ENCODE measurements around the gene RC3H1. TPM values are rescaled to one million over a fixed set of nuclear protein-coding genes. Genes with fewer than 3 reads are reported as not detected.
A peak's percentile ranks its signal among the peaks of the same experiment; 100 is the strongest.

Gene RC3H1
- total RNA-seq, 1 donor, result 30.7 TPM

DNA sequence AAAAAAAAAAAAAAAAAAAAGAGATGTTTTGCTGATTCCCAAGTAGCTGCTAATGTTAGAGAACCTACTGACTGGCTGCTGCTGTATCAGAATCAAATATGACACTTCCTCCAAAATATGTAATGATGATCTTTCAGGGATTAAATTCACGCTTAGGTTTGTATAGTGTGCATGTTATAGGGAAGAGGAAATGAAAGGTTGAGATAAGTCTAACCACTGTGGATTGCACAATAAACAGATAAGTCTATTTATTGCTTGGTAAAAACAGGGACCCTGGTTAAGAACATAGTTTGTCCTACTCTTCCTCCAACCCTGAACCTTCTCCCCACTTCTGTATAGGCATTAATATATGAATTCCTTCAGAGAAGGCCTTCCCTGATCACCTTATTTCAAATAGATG lies 13.2 kb downstream of the RC3H1 start:
- H3K4me3 ChIP-seq (ENCODE audit: low read depth, low read length), result no peak overlapping the region
- TF ChIP-seq, protein P1, sequence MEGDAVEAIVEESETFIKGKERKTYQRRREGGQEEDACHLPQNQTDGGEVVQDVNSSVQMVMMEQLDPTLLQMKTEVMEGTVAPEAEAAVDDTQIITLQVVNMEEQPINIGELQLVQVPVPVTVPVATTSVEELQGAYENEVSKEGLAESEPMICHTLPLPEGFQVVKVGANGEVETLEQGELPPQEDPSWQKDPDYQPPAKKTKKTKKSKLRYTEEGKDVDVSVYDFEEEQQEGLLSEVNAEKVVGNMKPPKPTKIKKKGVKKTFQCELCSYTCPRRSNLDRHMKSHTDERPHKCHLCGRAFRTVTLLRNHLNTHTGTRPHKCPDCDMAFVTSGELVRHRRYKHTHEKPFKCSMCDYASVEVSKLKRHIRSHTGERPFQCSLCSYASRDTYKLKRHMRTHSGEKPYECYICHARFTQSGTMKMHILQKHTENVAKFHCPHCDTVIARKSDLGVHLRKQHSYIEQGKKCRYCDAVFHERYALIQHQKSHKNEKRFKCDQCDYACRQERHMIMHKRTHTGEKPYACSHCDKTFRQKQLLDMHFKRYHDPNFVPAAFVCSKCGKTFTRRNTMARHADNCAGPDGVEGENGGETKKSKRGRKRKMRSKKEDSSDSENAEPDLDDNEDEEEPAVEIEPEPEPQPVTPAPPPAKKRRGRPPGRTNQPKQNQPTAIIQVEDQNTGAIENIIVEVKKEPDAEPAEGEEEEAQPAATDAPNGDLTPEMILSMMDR (IDR thresholded peaks at IDR 0.05; ENCODE audit: insufficient read depth, low read depth, low read length), result no peak
- DNase-seq (ENCODE audit: low read depth), result peak; percentile 71

GRCh38 chr1:174008269-174008668 lies 13.9 kb downstream of the RC3H1 start:
- H3K4me3 ChIP-seq (ENCODE audit: low read depth, low read length), result no peak overlapping the region
- TF ChIP-seq, protein P1 (IDR thresholded peaks at IDR 0.05; ENCODE audit: insufficient read depth, low read depth, low read length), result no peak
- DNase-seq (ENCODE audit: low read depth), result no peak

DNA sequence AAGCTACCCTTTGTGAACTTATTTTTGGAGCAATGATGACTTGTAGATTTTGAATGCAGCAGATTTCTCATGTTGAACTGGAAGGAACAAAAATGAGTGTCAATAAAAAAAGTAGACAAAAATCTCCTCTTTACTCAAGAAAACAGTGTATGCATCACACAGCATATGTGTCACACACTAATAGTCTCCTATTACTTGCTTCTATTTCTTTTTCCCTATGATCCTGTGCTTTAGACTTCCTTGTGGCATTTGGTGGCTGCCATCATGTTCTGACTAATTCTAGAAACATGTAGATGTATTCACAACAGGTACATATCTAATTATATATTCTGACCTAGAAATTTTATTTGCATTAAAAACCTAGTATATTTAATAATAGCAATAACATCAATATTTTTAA lies 14.3 kb downstream of the RC3H1 start:
- H3K4me3 ChIP-seq (ENCODE audit: low read depth, low read length), result no peak overlapping the region
- DNase-seq (ENCODE audit: low read depth), result no peak
- TF ChIP-seq, protein P1 (IDR thresholded peaks at IDR 0.05; ENCODE audit: insufficient read depth, low read depth, low read length), result no peak

DNA sequence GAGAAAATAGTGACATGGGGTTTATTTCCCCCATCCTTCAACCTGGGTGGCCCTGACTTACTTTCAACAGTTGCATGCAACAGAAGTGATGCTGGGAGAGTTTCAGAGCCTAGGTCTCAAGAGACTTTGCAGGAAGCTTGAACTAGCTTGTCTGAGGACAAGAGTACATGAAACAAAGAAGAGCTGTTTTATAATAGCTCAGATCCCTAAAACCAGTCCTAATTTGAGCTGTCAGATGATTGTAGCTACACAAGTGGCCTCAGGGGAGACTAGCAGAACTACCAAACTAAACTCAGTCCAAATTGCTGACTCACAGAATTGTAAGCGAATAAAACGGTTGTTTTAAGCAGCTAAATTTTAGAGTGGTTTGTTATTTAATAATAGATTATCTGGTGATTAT lies 17.1 kb downstream of the RC3H1 start:
- no peak overlapping the region for H3K4me3 ChIP-seq (ENCODE audit: low read depth, low read length)
- TF ChIP-seq, protein P1 (IDR thresholded peaks at IDR 0.05; ENCODE audit: insufficient read depth, low read depth, low read length), result no peak
- peak; percentile 40 for DNase-seq (ENCODE audit: low read depth)

GRCh38 chr1:174003867-174004266 lies 18.3 kb downstream of the RC3H1 start:
- TF ChIP-seq, protein P1 (IDR thresholded peaks at IDR 0.05; ENCODE audit: insufficient read depth, low read depth, low read length), result no peak
- DNase-seq (ENCODE audit: low read depth), result no peak
- no peak overlapping the region for H3K4me3 ChIP-seq (ENCODE audit: low read depth, low read length)

- DNase-seq (ENCODE audit: low read depth), result no peak
- H3K4me3 ChIP-seq (ENCODE audit: low read depth, low read length), result no peak overlapping the region
- TF ChIP-seq, protein P1 (IDR thresholded peaks at IDR 0.05; ENCODE audit: insufficient read depth, low read depth, low read length), result no peak
These were observed 20.6 kb downstream of the RC3H1 start for GRCh38 chr1:174001573-174001972.

GRCh38 chr1:174000371-174000770 lies 21.8 kb downstream of the RC3H1 start:
- H3K4me3 ChIP-seq (ENCODE audit: low read depth, low read length), result no peak overlapping the region

More at GRCh38 chr1:174000371-174000770, 21.8 kb downstream of the RC3H1 start:
- DNase-seq (ENCODE audit: low read depth), result no peak
- TF ChIP-seq, protein P1 (IDR thresholded peaks at IDR 0.05; ENCODE audit: insufficient read depth, low read depth, low read length), result no peak

Data from fibroblast of villous mesenchyme (primary cell).